ENCODE results near the gene PSMD13.
"Not testable (repeated sequence)": the region's sequence is repeated elsewhere in the genome, so short reads cannot be mapped to it uniquely, and the experiment has no call there.

DNA sequence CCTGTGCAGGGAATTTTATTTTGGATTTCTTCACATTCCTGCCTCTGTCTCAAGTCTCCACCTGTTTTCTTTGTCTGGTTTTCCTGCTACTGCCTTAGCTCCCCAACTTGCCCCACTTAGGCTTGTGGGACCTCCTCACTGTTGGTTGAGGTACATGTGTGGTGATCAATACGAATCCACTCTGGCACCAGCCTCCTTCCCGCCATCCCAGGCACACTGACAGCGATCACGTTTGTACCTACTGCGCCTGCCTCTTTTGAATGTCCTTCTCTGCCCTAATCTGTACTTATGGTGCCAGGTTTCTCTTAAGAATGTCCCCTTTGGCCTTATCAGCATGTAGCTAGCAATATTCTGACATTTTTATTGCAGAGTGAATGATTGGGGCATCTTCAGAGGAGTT lies 46.2 kb upstream of the PSMD13 start:
- not testable (repeated sequence) for TF ChIP-seq ESRRG (CRISPR knock-in tag; IDR thresholded peaks at IDR 0.05); ZFP3 (CRISPR knock-in tag; IDR thresholded peaks at IDR 0.05); CSDC2 (CRISPR knock-in tag; IDR thresholded peaks at IDR 0.05); PATZ1 (CRISPR knock-in tag; IDR thresholded peaks at IDR 0.05; ENCODE audit: borderline replicate concordance); RARB (CRISPR knock-in tag; IDR thresholded peaks at IDR 0.05); ISL1 (CRISPR knock-in tag; IDR thresholded peaks at IDR 0.05); ZNF565 (CRISPR knock-in tag; conservative IDR thresholded peaks at IDR 0.05; ENCODE audit: low read depth); SNAI2 (CRISPR knock-in tag; IDR thresholded peaks at IDR 0.05); ARNTL (CRISPR knock-in tag; IDR thresholded peaks at IDR 0.05; ENCODE audit: borderline replicate concordance, low read depth)
- TF ChIP-seq, protein P1, sequence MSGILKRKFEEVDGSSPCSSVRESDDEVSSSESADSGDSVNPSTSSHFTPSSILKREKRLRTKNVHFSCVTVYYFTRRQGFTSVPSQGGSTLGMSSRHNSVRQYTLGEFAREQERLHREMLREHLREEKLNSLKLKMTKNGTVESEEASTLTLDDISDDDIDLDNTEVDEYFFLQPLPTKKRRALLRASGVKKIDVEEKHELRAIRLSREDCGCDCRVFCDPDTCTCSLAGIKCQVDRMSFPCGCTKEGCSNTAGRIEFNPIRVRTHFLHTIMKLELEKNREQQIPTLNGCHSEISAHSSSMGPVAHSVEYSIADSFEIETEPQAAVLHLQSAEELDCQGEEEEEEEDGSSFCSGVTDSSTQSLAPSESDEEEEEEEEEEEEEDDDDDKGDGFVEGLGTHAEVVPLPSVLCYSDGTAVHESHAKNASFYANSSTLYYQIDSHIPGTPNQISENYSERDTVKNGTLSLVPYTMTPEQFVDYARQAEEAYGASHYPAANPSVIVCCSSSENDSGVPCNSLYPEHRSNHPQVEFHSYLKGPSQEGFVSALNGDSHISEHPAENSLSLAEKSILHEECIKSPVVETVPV (CRISPR knock-in tag; IDR thresholded peaks at IDR 0.05), result not testable (repeated sequence)

All from SK-N-SH treated with all-trans-retinoic acid at 6 μM for 48 hours (cell line).